Epithelial cell of prostate (primary cell): Measurements from ENCODE around the gene CUL1.

Experiments
- DNase-seq: peaks from one replicate; pipeline ENCODE4 v3.0.0-alpha.2; 2011; ENCODE audit warnings: low read depth, low spot score
- H3K27ac ChIP-seq: fragments of 450-650 bp; 2 replicates; pipeline ENCODE4 v1.5.1; 2017; ENCODE audit warnings: mild to moderate bottlenecking

The CUL1 gene

GRCh38 chr7:148796841-148797240, 98.1 kb downstream of the CUL1 start:
- no peak for DNase-seq
- H3K27ac ChIP-seq = no peak overlapping the region

GRCh38 chr7:148799893-148800555, 101.3 kb downstream of the CUL1 start:
- H3K27ac ChIP-seq = no peak overlapping the region
- no peak for DNase-seq

- H3K27ac ChIP-seq = no peak overlapping the region
- no peak for DNase-seq
Measured at GRCh38 chr7:148800677-148801076, 102.0 kb downstream of the CUL1 start.

- no peak overlapping the region for H3K27ac ChIP-seq
- DNase-seq = no peak
Measured at GRCh38 chr7:148802101-148802493, 103.4 kb downstream of the CUL1 start.

GRCh38 chr7:148803094-148803493, 104.4 kb downstream of the CUL1 start:
- H3K27ac ChIP-seq = no peak overlapping the region
- no peak for DNase-seq

- no peak for DNase-seq
- H3K27ac ChIP-seq = no peak overlapping the region
Measured at GRCh38 chr7:148804343-148805235, 105.9 kb downstream of the CUL1 start.

- DNase-seq = no peak
- H3K27ac ChIP-seq = no peak overlapping the region
Measured at GRCh38 chr7:148806187-148806586, 107.5 kb downstream of the CUL1 start.

GRCh38 chr7:148807436-148807835, 108.7 kb downstream of the CUL1 start:
- H3K27ac ChIP-seq = no peak overlapping the region
- DNase-seq = no peak

GRCh38 chr7:148809856-148810255, 111.2 kb downstream of the CUL1 start:
- no peak overlapping the region for H3K27ac ChIP-seq
- no peak for DNase-seq

- no peak for DNase-seq
- H3K27ac ChIP-seq = no peak overlapping the region
Measured at GRCh38 chr7:148811892-148812291, 113.2 kb downstream of the CUL1 start.

GRCh38 chr7:148813890-148814289, 115.2 kb downstream of the CUL1 start:
- DNase-seq = no peak
- H3K27ac ChIP-seq = no peak overlapping the region

- H3K27ac ChIP-seq = peak overlapping the region; percentile 17
- DNase-seq = no peak
Measured at GRCh38 chr7:148814922-148815559, 116.3 kb downstream of the CUL1 start.

GRCh38 chr7:148815612-148816011, 116.9 kb downstream of the CUL1 start:
- no peak for DNase-seq
- peak overlapping the region; percentile 17 for H3K27ac ChIP-seq

- H3K27ac ChIP-seq = no peak overlapping the region
- DNase-seq = no peak
Measured at GRCh38 chr7:148819697-148820360, 121.1 kb downstream of the CUL1 start.

GRCh38 chr7:148821422-148821821, 122.7 kb downstream of the CUL1 start:
- DNase-seq = no peak
- no peak overlapping the region for H3K27ac ChIP-seq

- DNase-seq = no peak
- no peak overlapping the region for H3K27ac ChIP-seq
Measured at GRCh38 chr7:148824864-148825263, 126.2 kb downstream of the CUL1 start.

- no peak overlapping the region for H3K27ac ChIP-seq
- no peak for DNase-seq
Measured at GRCh38 chr7:148825338-148825737, 126.6 kb downstream of the CUL1 start.

- H3K27ac ChIP-seq = no peak overlapping the region
- DNase-seq = no peak
Measured at GRCh38 chr7:148828965-148829364, 130.3 kb downstream of the CUL1 start.

- no peak for DNase-seq
- H3K27ac ChIP-seq = no peak overlapping the region
Measured at GRCh38 chr7:148830897-148831692, 132.4 kb downstream of the CUL1 start.

GRCh38 chr7:148831782-148832181, 133.1 kb downstream of the CUL1 start:
- no peak for DNase-seq
- no peak overlapping the region for H3K27ac ChIP-seq
